Limb (tissue), 2 donors: ENCODE measurements around the gene MUC3A.
"Not testable (repeated sequence)": the region's sequence is repeated elsewhere in the genome, so short reads cannot be mapped to it uniquely, and the experiment has no call there.

ENCODE experiments used
- DNase-seq, 2 donors: peaks; one replicate each; pipeline ENCODE4 v3.0.0-alpha.2; 2016; ENCODE audit errors: extremely low spot score in 2 of 2

Gene MUC3A

DNA sequence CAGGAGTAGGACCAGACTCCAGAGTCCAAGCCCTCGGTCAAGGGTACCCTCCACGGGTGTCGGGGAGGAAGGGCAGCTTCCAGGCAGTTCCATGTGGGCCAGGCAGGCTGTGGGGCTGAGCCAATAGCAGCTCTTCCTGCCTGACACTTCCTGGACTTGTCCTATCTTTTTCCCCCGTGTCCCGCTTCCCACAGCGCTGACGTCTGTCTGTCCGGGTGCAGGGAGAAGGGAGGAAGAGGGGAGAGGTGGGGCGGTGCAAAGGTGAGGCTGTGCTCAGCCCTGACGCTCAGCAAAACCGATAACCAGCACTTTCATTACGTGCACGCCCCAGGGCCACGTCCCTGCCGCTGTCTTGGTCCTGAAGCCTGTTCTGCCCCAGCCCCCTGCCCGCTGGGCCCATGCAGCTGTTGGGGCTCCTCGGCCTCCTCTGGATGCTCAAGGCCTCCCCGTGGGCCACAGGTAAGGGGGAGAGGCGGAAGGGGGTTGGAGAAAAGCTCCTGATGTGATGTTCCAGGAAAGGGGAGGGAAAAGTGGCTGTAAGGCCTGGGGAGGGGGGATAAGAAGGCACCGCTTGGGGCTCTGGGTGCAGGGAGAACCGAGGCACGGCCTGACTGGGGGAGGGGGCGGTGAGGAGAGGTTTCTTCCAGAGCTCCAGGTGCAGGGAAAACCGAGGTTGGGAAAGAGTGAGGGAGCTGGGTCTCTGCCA is at the start of gene MUC3A:
TSS of gene MUC3A (plus strand) at position 308 of the 706 bp plus-strand sequence. CDS start at position 399, 91 bp downstream.
- DNase-seq = no peak

GRCh38 chr7:100900978-100901377 is 48.4 kb upstream of the MUC3A start:
- no peak for DNase-seq

GRCh38 chr7:100901921-100902332 is 47.4 kb upstream of the MUC3A start:
- DNase-seq = no peak

DNA sequence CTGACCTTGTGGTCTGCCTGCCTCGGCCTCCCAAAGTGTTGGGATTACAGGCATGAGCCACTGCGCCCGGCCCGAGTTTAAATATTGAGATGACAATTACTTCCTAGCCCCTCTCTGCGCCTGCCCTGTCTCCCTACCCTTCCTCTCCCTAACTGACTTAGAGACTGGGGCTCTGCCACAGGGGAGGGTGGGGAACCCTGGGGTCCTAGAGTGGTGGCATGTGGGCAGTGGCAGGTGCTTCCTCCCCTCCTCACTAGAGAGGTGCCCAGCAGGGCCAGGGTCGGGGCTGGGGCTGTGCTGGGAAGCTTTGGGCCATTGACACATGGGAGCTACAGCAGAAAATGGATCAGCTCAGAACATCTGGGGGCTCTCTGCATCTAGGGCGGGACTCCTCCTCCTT is 46.7 kb upstream of the MUC3A start:
- DNase-seq = no peak

DNA sequence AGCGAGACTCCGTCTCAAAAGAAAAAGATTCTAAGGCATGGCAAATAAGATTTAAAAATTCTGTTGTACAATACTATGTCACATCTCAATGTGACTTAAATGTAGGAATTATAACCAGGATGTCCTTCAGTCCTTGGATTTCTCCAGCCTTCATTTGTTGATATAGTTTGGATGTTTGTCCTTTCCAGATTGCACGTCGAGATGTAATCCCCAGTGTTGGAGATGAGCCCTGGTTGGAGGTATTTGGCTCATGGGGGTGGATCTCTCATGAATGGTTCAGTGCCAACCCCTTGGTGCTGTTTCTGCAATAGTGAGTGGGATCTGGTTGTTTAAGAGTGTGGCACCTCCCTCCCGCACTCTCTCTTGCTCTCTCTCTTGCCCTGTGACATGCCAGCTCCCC is 40.8 kb upstream of the MUC3A start:
- no peak for DNase-seq

DNA sequence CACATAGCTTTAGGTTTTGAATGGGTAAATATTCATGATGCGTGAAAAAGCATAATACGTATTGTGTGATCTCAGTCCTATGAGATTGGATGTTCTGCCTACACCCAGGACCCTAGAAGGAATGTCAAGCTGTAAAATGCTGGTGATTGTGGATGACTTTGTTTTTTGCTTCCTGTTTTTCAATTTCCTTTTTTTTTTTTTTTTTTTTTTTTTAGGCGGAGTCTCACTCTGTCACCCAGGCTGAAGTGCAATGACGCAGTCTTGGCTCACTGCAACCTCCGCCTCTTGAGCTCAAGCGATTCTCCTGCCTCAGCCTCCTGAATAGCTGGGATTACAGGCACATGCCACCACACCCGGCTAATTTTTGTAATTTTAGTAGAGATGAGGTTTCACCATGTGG is 38.9 kb upstream of the MUC3A start:
- not testable (repeated sequence) for DNase-seq

DNA sequence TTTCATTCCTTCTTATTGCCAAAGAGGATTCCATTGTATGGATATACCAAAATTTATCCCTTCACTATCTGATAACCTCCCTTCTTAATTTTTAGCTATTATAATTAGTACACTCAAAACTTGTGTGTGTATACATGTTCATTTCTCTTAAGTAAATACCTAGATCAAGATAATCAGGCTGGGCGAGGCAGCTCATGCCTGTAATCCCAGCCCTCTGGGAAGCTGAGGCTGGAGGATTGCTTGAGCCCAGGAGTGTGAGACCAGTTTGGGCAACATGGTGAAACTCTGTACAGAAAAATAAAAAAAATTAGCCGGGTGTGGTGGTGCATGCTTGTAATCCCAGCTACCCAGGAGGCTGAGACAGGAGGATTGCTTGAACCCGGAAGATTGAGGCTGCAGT is 37.9 kb upstream of the MUC3A start:
- no peak for DNase-seq

DNA sequence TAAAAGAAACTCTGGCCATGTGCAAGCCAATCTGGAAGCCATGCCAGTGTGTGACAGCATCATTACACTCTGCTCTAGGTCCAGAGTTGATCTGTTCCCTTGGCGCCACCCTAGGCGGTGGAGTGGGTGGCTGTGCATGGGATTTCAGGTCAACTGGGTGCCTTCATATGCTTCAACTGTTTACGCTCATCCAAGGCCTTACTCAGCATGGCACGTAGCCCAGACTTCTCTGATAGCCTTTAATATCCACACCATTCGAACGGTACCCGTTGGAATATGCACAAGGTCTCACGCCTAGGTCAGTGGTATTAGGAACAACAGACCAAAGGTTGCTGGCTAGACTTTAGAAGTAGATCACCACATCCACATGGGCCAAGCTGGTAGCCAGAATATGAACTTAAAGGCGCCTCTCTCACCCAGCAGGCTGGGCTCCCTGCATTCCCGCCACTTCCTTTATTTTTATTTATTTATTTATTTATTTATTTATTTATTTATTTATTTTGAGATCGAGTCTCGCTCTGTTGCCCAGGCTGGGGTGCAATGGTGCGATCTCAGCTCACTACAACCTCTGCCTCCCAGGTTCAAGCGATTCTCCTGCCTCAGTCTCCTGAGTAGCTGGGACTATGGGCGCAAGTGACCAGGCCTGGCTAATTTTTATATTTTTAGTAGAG is 35.0 kb upstream of the MUC3A start:
- no peak for DNase-seq

- DNase-seq = no peak
Observed at GRCh38 chr7:100914879-100915447, 34.4 kb upstream of the MUC3A start.

GRCh38 chr7:100919335-100919734 is 30.0 kb upstream of the MUC3A start:
- not testable (repeated sequence) for DNase-seq

GRCh38 chr7:100919779-100920437 is 29.4 kb upstream of the MUC3A start:
- DNase-seq = not testable (repeated sequence)

DNA sequence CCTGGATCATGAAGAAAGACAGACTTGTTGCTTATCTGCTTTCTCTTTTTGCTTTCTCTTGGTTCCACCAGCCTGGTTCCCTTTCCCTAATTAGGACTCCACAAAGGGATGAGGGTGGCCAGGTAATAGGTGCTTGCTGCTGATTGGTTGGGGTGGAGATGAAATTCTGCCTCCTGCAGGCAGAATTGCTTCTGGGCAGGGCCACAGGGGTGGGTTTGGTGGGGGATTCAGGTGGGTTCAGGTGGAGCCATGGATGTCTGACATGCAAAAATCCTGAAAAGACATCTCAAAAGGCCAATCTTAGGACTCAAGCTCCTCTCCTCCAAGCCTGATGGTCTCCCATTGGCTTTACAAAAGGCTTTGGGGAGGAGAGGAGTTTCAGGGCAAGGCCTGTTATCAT is 28.3 kb upstream of the MUC3A start:
- no peak for DNase-seq

DNA sequence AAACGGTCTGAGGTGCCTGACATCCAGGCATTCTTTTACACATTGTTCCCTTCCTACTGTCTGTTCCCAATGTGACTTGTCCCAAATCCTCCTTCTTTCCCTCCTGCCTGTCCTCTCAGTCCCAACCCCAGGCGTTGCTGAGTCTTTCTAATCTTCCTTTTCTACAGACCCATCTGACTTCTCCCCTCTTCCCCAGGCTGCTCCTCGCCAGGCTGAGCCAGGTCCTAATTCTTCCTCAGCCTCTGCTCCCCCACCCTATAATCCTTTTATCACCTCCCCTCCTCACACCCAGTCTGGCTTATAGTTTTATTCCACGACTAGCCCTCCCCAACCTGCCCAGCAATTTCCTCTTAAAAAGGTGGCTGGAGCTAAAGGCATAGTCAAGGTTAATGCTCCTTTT is 25.7 kb upstream of the MUC3A start:
- not testable (repeated sequence) for DNase-seq

- no peak for DNase-seq
Observed at GRCh38 chr7:100929808-100930174, 19.5 kb upstream of the MUC3A start.

GRCh38 chr7:100933734-100934133 is 15.6 kb upstream of the MUC3A start:
- DNase-seq = no peak

DNA sequence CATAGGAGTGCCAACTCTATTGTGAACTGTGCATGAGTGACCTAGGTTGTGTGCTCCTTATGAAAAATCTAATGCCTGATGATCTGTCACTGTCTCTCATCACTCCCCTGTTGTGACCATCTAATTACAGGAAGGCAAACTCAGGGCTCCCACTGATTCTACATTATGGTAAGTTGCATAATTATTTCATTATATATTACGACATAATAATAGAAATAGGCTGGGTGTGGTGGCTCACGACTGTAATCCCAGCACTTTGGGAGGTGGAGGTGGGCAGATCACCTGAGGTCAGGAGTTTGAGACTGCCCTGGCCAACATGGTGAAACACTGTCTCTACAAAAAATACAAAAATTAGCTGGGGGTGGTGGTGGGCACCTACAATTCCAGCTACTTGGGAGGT is 14.0 kb upstream of the MUC3A start:
- DNase-seq = not testable (repeated sequence)

GRCh38 chr7:100936167-100936566 is 13.2 kb upstream of the MUC3A start:
- not testable (repeated sequence) for DNase-seq

- DNase-seq = no peak
Observed at GRCh38 chr7:100942045-100942774, 7.1 kb upstream of the MUC3A start.

GRCh38 chr7:100943693-100944092 is 5.6 kb upstream of the MUC3A start:
- no peak for DNase-seq

GRCh38 chr7:100944138-100944537 is 5.2 kb upstream of the MUC3A start:
- no peak for DNase-seq

GRCh38 chr7:100946111-100946510 is 3.2 kb upstream of the MUC3A start:
- DNase-seq = no peak
